Astrocyte of the spinal cord (primary cell): ENCODE data around the gene APOL2.
A peak's percentile ranks its signal among the peaks of the same experiment; 100 is the strongest.

Experiments
- DNase-seq: peaks from one replicate; pipeline ENCODE4 v3.0.0; 2011; ENCODE audit warnings: low read depth, low spot score
- H3K4me3 ChIP-seq: 2 replicates; pipeline ENCODE4 v1.5.1; 2011; ENCODE audit warnings: low read depth, mild to moderate bottlenecking, low read length, moderate library complexity
- in situ Hi-C: cut with HindIII; loops from 2 replicates; pipeline ENCODE4 v1.10.0; 2017; ENCODE audit warnings: low sequenced_read_pairs
- TF ChIP-seq, protein P1 (sequence below): IDR thresholded peaks from 2 replicates; pipeline ENCODE4 v1.5.1; 2012; ENCODE audit warnings: low read depth, mild to moderate bottlenecking, low read length, inconsistent platforms

The APOL2 gene

DNA sequence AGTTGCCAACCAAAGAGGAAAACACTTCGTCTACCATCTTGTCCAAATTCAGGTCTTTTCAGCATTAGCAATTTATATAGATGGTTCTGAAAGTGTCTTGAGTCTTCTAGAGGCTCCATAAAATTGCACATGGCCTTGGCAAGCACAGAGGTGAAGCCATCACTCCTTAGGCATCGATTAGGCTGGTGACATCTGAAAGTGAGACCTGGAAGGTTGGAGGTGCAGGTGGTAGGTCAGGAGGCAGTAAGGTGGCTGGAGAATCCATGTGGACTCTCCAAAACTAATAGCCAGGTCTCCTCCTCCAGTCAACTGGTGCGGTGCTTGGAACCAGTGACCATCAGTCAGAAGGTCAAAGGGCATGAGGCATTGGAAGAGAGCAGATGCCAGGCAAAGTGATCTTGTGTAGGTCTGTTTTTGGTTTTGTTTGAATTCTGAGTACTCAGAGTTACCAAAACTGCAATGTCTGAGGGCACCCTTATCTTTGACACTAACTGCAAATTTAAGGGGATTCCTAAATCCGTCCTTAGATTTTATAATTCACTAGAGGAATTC is 6.6 kb upstream of the APOL2 start:
- TF ChIP-seq, protein P1, sequence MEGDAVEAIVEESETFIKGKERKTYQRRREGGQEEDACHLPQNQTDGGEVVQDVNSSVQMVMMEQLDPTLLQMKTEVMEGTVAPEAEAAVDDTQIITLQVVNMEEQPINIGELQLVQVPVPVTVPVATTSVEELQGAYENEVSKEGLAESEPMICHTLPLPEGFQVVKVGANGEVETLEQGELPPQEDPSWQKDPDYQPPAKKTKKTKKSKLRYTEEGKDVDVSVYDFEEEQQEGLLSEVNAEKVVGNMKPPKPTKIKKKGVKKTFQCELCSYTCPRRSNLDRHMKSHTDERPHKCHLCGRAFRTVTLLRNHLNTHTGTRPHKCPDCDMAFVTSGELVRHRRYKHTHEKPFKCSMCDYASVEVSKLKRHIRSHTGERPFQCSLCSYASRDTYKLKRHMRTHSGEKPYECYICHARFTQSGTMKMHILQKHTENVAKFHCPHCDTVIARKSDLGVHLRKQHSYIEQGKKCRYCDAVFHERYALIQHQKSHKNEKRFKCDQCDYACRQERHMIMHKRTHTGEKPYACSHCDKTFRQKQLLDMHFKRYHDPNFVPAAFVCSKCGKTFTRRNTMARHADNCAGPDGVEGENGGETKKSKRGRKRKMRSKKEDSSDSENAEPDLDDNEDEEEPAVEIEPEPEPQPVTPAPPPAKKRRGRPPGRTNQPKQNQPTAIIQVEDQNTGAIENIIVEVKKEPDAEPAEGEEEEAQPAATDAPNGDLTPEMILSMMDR, result no peak

DNA sequence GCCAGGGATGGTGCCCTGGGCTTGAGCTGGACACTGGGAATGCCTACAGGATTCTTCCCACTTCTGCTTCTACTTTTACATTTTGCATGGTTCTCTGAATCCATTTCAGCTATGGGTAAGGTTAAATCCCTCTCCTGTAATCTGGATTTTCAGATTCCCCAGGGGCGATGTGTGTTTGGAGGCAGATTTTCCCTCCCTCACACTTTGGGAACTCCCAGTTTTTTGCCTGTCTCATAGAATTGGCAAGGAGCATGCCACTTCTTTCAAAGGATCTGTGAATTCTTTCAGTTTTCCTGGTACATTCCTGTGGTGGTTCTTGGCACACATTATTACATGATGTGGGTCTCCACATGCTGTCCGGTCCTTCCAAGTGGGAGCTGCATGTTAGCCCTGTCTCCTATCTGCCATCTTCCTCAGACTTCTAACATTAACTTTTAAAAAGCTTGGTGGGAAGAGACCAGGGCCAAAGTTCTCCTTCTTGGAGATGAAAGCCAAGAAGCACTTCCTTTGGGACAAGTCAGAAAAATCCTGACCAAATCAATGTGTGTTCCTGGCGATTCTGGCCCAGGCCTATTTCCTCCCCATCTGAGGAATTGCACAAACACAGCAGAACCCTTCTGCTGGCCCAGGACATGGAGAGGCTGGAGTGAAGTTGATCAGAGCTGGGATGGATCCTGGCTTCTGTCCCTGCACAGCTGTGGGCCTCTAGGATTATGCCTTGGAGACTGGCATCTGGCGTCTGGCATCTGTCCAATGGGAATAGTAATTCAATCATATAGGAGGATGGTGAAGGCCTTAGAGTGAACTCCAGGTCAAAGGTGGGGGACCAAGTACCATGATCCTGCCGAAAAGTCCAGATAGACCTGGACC is 5.4 kb upstream of the APOL2 start:
- in situ Hi-C loops, result no loop called here
- H3K4me3 ChIP-seq, result no peak overlapping the region
- TF ChIP-seq, protein P1, result no peak
- DNase-seq, result peak; percentile 46

More for the DNA sequence above, 6.6 kb upstream of the APOL2 start:
- H3K4me3 ChIP-seq, result no peak overlapping the region
- in situ Hi-C loops, result no loop called here
- DNase-seq, result no peak

DNA sequence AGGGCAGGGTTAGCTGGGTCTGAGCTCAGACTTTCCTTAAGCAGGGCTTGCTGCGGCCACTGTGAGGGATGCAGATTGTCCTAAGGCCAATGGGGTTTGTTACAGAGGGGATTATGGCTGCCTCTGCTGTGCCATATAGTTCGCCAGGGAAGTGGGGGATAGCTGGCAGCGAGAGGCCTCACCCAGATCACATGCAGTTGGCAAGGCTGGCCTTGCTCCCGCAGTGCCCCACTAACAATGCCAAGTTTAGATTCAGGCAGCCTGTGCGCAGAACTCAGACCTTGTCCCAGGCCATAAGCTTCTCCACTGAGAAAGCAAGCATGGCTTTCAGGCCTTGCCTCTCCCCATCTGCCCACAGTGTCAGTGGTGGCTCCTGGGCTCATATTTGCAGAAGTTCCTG is 4.7 kb upstream of the APOL2 start:
- no peak for DNase-seq
- TF ChIP-seq, protein P1, result no peak
- no peak overlapping the region for H3K4me3 ChIP-seq
- in situ Hi-C loops, result no loop called here

DNA sequence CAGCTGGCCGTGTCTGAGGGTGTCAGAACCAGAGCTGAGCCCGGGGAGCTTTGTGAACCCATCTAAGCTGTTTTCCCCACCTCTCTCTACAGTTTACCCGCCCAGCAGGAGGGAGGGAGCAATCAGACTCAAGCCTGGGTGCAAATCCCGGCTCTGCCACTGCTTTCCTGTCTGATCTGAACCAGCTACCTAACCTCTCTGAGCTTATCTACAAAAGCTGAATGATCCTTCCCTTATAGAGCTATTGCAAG is 252 bp downstream of the APOL2 start:
- peak overlapping the region; percentile 73 for H3K4me3 ChIP-seq
- in situ Hi-C loops, result no loop called here
- no peak for DNase-seq
- TF ChIP-seq, protein P1, result no peak

DNA sequence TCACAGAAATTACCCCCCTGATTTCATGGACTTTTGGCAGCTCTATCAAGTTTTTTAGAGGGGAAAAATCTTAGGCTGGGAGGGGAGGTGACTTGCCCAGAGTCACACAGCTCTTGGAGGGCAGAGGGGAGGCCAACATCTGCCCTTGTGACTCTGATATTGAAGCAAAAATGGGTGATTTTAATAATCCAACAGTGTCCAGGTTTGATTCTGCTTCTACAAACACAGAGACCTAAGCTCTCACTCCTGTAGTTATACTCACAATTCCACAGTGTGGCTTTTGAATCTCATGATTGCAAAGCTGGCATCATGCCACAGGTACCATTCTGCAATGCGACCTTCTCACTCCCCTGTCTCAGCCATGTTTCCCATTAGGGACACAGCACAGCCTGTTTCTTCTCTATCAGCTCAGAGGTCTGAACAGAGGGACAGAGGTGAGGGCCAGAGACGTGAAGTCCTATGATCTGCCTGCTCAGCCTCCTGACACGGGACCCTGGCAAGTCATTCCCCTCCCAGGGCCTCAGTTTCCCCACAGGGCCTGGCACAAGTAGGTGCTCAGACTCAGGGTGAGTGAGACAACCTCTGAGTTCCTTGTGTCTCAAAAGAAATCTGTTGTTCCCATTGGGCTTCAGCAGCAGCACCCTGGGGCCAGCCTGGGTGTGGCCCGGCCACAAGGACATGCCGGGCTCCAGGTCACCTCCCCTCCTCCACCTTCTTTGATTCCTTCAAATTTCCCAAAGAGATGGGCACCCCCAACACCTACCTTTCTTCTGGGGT is 766 bp downstream of the APOL2 start:
- TF ChIP-seq, protein P1, result no peak
- H3K4me3 ChIP-seq, result peak overlapping the region; percentile 73
- in situ Hi-C loops, result no loop called here
- DNase-seq, result no peak

DNA sequence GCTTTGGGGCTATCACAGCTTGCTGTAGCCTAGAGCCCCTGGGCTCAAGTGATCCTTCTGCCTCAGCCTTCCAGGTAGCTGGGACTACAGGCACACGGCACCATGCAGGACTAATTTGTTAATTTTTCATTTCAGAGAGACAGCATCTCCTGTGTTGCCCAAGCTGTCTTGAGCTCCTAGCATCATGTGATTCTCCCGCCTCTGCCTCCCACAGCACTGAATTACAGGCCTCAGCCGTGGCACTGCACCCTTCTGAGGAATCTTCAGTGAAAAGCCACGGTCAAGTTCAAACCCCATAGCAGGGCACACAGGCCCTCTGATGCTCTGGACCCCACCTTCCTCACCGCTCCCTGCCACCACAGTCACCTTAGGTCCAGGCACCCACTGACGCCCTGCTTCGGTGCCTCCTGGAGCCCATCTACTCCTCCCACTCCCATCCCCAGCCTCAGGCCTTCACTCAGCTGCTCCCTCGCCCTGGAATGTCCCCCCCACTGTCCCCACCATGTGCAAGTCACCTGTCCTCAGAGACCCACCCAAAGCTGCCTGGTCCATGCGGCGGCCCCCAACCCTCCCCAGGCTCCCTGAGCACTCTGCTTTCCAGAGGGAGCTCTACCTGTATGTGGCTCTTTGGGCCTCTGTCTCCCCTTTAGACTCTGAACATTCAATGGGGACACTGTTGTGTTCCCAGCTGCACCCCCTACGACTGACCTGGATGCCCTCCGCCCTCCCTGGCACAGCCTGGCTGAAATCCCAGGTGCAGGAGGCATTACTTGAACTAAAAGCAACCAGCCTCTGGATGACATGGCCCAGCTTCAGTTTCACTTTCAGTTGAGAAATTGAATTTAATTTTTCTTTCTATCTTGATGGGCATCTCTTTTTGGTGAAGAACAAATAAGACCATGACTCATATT is 1.6 kb downstream of the APOL2 start:
- DNase-seq, result peak; percentile 38
- TF ChIP-seq, protein P1, result no peak
- in situ Hi-C loops, result no loop called here
- H3K4me3 ChIP-seq, result peak overlapping the region; percentile 73
